Activated CD8-positive, alpha-beta memory T cell treated with anti-CD3 and anti-CD28 coated beads, Interleukin-2, amount 50 U/mL, for 1 hour (primary cell): Measurements from ENCODE around the gene CPPED1.

Source experiments
- DNase-seq: peaks from one replicate; pipeline ENCODE4 v3.0.0-alpha.2; 2020; ENCODE audit errors: extremely low read depth

CPPED1 gene

DNA sequence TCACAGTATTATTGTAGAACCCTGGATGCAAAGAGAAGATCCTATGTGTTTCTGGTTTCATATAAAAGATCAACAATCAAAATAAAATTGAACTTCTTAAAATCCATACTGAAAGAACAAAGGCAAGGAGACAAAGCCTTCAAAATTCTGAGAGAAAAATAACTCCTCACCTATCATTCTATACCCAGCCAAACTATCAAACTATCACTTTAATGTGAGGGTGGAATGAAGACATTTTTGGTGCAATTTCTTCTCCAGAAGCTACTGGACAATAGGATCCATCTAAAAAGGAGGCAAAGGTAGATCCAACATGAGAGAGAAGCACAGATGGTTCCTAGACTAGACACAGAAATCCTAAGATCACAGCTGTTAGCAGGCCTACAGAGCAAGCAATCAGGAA lies 71.1 kb downstream of the CPPED1 start:
- no peak for DNase-seq

DNA sequence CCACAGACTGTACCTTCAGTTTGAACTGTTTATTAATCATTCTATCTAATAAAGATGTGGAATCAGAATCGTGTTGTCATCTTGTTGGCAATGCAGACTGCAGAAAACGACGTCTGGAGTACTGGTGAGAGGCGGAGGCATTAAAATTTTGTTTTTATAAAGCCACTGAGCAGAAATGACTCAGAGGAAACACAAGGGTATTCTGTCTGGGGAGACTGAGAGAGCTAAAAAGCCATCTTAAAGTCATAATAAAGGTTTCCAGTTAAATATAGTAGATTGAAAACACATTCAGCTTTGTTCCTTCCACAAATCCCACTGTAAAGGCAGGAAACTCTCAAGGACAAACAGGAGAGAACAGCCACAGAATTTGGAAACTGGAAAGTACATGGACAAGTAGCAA lies 74.2 kb downstream of the CPPED1 start:
- no peak for DNase-seq

DNA sequence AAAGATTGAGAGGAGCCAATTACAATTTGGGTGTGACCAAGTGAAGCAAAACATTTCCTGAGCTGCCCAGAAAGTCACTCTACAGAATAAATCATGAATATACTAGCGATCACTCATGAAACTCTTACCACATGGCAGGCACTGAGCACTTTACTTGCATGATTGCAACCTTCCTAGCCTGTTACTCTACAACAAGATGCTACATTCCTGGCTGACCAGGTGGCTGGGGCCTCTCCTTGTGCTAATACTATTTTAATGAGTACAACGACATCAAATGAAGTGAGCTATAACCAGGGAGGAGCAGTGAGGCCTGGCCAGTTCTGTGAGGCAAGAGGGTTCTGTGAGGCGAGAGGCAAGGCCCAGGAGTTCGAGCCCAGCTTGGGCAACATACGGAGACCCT lies 75.2 kb downstream of the CPPED1 start:
- DNase-seq, result no peak

DNA sequence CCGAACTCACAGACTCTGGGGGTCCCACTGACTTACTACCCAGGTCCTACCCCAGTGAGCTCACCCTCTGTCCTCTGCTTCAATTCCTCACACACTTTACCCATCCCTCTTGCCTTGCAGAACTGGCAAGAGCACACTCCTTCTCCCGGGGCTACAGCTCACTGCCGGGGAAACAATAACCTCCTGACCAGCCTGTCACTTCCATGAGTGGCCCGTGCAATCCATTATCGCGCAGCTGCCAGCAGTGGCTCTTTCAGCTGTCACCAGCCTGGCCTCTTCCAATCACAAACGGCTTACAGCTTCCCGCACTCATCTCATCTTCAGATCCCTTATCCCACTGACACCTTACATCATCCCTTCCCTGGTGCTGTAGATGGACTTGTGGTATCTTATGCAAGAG lies 79.5 kb downstream of the CPPED1 start:
- no peak for DNase-seq

DNA sequence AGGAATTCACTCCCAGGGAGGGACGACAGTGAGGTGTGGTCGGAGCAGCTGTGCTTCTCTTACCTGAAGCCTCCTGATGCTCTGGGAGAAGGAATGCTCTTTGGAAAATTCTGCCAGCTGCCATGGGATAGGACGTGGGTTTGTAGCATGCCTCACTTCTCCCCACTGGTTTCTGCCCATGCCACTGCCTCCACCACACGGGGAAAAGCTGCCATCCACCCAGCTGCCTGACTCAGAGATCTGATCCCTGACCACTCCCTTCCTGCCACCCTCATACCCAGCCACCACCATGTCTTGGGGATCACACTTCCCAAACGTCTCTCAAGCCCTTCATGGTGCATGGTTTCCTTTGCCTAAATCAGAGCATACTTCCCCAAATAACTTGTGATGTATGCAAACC lies 80.0 kb downstream of the CPPED1 start:
- no peak for DNase-seq

DNA sequence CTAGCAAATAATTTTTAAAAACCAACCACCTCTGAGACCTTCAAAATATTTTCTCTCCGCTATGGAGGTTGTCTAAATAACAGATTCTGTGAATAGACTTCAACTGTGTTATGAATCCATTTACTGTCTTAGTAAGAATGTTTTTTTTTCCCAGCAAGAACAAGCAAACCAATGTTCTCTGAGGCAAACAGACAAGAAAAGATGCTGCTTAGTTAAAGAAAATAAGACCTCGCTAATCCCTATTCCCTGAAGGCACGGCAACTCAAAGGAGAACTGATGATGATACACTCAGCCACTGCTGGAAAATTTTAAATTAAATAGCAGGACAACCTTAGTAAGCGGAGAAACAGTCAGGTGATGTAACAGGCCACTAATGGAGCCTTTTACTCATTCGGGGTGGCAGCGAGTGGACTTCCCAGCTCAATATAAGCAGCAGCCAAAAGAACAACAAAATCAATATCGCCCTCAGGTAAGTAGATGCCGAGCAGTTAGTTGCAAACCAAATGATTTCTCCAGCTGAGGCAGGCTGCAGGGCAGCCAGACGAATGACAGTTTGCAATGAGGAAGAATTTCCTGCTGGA lies 81.8 kb downstream of the CPPED1 start:
- no peak for DNase-seq

DNA sequence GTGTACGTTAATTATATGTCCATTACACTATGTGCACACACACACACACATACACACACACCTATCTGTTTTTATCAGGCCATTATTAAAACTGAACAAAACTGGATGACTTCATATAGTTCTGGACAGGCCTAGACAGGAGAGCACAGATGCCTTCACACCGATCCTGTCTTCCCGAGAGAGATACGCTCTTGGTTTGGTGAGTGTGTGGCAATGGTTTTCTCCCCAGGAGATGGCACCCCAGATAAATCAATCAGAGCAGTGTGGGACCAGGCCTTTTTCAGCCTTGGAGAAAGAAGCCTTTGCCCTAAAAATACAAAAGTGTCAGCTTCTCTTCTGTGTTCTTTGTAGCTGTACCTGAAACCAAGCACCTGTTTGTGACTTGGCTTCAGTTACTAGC lies 83.7 kb downstream of the CPPED1 start:
- no peak for DNase-seq

DNA sequence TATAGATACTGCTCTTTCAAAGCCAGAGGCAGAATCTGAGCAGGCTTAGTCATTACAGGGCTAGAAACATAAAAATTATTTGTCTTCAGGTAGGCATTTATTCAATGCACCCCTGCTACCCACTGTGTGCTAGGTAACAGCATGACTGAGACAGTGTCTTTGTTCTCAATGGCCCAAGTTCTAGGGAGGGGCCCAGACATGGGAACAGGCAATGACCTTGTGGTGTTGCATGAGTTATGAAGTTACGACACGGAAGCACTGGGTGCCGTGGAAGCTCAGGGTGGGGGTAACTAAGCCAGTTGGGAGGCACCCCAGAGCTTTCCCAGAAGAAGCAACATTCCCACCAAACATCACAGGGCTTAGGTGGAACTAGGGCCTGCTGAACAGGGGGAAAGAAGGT lies 87.0 kb downstream of the CPPED1 start:
- no peak for DNase-seq

DNA sequence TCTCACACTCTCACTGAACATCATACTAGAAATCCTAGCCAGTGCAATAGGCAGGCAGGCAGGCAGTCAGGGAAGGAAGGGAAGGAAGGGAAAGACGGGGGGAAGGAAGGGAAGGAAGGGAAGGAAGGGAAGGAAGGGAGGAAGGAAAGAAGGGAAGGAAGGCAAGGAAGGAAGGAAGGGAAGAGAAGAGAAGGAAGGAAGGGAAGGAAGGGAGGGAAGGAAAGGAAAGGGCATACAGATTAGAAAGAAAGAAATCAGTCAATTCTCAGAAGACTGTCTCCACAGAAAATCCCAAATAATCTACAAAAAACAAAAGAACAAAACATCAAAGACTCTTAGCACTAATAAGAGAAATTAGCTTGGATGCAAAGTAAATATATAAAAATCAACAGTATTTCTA lies 93.9 kb downstream of the CPPED1 start:
- no peak for DNase-seq

DNA sequence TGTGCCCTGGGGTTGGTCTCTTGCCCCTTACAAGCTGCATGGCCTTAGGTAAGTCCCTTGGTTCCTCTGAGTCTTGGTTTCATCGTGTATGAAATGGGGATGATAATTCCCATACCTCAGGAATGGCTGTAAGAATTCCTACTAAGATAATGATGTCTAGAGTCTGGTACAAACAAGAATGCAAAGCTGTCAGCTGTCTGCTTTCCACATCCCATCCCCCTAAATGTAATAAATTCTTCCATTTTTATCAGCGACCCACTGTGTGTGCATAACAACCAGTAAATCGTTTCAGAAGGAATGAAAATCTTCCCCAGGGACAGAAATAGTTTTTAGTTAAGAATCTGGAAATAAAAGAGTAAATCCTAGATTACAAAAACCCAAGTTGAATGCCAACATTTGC lies 95.4 kb downstream of the CPPED1 start:
- DNase-seq, result no peak

DNA sequence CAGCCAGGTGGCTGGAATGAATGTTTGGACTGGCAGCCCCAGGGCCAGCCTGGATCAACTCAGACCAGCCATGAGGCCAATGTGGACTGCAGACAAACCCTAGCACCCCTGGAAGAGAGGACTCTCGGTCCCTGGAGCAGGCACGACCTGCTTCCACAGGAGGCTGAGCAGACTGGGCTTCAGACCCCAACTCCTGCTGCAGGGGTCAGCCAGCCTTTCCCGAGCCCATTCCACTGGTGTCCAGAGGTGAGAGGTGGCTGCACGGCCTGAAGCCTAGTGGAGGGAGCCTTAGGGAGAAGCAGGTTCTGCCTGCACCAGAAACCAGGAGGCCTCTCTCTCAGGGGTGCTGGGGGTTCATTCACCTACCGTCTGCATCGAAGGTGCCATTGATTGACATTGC lies 97.1 kb downstream of the CPPED1 start:
- DNase-seq, result no peak

DNA sequence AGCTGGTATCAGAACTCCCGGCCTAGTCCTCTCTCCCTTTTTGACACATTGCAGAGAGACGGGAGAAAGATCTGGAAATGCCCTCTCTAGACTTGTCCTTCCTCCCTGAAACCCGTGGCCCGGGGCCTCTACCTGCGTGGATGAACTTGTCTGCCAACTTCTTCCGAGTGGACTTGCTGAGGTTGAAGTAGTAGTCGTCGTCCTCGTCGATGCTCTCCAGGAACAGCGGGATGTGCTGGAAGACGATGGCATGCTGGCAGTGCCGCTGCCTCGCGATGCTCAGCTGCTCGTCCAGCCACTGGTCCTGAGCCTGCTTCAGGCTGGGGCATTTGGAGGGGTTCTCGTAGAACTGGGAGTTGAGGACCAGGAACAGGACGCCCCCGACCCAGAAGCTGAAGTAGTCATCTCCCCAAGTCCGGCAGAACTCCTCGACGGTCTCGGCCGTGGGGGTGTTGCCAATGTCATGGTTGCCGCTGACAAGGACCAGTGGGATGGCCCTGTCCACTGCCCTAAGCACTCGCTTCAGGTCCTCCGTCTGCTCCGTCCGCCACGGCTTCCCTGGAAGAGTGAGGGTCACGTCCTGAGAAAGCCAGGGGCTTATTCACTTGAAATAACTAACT lies 99.1 kb downstream of the CPPED1 start:
- DNase-seq, result no peak

DNA sequence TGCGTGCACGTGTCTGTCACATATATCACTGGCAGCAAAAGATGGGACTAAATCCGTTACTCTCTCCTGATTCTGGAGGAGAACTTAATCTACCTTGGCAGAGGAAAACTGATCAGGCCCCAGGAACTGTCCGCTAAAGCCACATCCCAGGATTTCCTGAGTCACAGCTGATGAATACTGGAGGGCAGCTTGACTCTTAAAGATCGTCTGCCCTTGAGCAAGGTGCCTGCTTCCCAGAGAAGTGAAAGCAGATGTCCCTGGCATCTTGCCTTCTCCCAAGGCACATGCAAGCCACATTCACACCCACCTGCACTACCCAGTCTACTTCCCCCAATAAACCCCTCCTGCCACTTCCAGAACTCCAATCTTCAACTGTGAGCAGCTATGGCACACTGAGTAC lies 99.8 kb downstream of the CPPED1 start:
- no peak for DNase-seq

DNA sequence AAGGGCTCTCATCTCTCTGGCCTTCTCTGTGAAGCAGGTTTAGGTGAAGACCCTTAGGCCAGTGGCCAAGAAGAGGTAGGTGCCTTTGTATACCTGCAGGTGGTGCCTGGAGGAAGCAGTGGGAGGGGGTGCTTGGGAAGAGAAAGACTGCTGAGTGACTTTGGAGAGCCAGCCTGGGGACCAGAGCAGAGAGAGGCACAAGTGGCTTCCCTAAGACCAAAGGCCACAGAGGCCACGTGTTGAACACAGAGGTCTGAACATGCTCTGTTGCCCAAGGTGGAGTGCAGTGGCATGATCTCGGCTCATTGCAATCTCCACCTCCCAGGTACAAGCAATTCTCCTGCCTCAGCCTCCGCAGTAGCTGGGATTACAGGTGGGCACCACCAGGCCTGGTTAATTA lies 103.5 kb downstream of the CPPED1 start:
- DNase-seq, result no peak

DNA sequence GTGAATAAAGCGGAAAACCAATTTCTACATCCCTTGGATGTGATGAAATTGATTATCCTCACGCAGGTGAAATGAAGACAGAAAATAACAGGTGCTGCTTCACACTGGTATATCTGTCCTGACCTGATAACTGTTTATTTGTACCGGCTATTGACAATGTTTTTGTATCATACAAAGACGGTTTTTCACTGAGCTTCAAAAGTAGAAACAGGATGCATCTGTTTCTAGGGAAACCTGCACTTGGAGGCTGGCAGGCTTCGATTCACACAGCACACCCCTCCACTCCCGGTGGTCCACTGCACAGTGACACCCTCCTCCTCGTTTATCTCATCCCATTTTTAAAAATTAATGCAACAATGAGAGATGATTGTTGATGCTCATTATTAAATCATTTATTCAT lies 104.5 kb downstream of the CPPED1 start:
- DNase-seq, result no peak

DNA sequence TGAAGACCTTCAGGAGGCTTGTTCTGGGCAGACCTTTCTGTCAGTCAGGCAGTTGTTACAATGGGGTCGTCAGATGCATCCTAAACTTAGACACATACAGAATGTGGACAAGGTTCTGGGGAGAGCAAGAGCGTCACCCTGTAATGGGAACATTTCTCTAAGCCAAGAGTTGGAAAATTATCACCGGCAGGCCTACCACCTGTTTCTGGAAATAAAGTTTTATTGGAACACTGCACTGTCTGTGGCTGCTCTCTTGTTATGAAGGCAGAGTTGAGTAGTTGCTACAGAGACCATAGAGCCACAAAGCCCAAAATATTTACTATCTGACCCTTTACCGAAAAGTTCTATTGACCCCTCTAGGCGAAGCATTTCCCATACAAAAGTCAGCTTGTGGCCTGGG lies 106.2 kb downstream of the CPPED1 start:
- no peak for DNase-seq

DNA sequence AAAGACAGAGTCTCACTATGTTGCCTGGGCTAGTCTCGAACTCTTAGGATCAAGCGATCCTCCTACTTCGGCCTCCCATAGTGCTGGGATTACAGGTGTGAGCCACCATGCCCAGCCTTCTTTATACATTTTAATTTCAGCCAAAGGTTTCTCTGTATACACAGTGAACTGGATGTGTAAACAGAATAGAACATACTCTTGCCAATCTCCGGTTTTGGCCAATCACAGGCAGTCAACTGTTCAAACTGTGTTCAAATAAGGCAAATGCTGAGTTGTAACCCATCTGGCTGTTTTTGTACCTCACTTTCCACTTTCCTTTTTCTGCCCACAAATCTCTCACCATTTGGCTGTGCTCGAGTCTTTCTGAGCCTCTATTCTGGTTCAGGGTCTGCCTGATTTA lies 108.2 kb downstream of the CPPED1 start:
- no peak for DNase-seq

DNA sequence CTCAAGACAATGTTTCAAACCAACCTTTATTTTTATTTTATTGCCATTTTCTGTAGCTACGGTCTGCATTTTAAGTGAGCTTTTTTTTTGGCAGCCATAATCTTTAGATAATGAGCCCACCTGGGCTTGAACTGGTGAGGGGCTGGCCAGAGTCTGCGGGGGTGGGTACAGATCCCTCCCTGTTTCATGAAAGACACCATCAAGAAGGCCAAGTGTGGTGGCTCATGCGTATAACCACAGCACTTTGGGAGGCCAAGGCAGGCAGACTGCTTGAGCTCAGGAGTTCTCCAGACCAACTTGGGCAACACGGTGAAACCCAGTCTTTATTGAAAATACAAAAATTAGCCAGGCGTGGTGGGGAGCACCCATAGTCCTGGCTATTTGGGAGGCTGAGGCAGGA lies 113.7 kb downstream of the CPPED1 start:
- no peak for DNase-seq

DNA sequence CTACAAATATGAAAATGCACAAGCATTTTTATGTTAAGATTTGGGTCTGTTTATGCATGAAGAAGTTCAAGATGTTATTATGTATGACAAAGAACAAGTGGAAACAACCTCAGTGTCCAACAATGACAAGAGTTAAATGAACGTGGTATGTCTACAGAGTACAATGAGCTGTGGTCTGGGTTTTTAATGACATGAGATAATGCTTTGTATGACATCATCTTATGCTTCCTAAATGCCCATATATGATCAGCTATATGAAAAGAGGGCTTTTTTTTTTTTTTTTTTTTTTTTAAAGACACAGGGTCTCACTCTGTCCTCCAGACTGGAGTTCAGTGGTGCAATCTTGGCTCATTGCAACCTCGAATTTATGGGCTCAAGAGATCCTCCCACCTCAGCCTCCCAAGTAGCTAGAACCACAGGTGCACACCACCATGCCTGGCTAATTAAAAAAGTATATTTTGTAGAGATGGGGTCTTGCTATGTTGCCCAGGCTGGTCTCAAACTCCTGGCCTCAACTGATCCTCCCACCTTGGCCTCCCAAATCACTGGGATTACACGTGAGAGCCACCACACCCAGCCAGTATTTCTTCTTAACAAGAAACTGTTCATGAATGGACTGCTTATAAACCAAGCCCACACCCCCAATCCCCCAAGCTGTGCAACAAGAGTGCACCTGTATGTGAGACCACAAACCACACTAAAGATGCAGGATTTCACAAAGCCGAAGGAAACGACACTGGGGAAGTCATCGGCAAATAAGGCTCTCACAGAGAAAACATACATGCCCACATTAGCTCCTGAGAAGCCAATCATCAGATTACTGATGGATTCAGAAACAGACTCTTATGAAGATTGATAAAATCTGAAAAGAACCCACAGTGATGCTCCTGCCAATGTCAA lies 114.5 kb downstream of the CPPED1 start:
- DNase-seq, result no peak

DNA sequence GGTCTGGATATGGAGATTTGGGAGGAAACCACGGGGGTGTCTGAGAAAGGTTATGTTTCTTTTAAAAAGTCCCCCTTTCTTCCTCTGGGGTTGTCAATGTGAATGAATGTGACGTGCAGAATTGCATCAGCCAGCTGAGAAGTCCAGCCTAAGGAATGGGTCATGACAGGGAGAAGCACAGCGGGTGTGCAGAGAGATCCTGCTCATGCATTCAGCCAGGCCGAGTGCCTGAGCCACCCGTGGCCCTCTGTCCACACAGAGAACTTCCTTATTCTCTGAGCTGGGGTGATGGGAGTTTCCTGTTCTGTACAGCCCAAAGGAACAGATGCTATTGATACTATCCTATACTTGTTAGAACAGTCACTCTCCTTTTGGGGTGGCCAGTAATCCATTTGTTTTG lies 117.9 kb downstream of the CPPED1 start:
- DNase-seq, result no peak

DNA sequence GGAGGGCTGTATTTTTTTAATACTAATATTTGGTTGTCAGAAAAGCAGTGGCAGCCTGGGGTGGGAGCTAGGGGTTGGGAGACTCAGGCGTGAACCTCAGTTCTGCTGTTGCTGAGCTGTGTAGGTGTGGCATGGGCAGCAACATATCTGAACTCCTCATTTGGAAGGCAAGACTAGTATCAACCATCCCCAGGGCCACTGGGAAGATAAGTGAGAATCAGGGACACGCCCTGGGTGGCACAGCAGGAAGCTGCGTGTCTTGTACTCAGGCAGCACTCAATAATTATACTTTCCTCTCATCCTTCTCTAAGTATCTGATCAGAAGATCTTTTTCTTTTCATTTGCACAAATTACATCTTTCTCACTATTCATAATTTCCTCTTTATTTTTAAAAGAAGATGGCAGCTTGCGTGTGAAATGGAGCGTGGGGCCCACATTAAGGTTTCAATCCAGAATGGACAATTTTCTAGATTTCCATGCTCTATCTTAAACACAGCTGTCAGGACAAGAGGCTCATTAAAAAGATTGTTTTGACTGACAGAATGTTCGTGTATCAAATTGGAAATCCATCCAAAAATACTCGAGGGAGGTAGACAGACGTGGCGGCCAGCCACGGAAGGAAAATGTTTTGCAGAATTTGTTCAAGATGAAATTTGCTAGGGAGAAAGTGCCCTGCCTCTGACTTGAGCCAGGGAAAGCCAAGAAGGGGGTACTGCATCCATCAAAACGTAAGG lies 121.1 kb downstream of the CPPED1 start:
- no peak for DNase-seq

DNA sequence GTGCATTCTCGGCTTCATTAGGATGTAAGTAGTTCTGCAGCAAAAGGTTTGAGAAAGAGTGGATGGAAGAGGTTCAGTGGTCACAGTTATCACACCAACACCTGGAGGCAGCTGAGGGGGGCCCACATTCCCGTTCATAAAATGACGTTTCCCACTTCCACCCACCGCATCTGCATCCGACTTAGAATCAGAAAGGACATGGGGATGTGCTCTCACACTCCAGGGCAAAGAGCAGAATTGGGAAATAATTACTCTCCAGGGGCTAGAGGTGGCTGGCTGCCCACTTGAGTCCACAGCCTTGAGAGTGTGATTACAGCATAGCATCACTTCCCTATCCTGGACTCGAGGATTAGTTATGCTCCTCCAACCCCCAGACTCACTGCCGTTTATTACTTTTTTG lies 122.0 kb downstream of the CPPED1 start:
- DNase-seq, result no peak

DNA sequence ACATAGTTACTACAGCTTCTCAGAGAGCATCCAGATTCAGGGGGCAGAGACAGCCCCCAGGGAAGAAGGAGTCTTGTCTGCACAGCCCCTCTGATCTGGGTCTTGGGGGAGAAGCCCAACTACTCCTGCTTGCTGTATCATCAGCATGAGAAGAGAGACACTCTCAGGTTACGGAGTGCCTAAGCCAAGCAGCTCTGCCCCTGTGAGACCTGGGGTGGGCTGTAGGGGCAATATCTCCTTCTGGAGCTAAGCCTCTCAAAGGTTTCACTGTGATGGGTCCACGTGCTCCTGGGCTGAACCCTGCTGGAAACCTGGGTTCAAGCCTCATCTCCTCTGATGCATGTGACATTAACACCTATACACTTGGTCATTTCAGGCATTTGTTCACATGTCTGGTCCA lies 123.2 kb downstream of the CPPED1 start:
- no peak for DNase-seq
